Prostate gland (tissue), 2 donors: ENCODE measurements around the gene PTDSS2.
"Not testable (repeated sequence)": the region's sequence is repeated elsewhere in the genome, so short reads cannot be mapped to it uniquely, and the experiment has no call there.

Experiments
- POLR2A ChIP-seq: fragments of 450-650 bp; IDR thresholded peaks from one replicate; pipeline ENCODE4 v1.6.1; 2016; ENCODE audit warnings: antibody characterized with exemption, mild to moderate bottlenecking
- POLR2AphosphoS5 ChIP-seq: sonication (generic); formaldehyde crosslinking; IDR thresholded peaks from one replicate; pipeline ENCODE4 v1.6.1; 2017; ENCODE audit warnings: antibody characterized with exemption
- TF ChIP-seq, protein P1 (sequence below), 4 experiments: fragments of 200-600 bp in 2 of 4; fragments of 450-650 bp in 2 of 4; sonication (generic) in 2 of 4; IDR thresholded peaks; 1 replicate in 3 of 4; 2 replicates in 1 of 4; pipeline ENCODE4 v1.5.1; 2016 to 2019; ENCODE audit warnings: antibody characterized with exemption in 4 of 4, mild to moderate bottlenecking in 2 of 4, moderate library complexity in 2 of 4

- TF ChIP-seq, protein P1, sequence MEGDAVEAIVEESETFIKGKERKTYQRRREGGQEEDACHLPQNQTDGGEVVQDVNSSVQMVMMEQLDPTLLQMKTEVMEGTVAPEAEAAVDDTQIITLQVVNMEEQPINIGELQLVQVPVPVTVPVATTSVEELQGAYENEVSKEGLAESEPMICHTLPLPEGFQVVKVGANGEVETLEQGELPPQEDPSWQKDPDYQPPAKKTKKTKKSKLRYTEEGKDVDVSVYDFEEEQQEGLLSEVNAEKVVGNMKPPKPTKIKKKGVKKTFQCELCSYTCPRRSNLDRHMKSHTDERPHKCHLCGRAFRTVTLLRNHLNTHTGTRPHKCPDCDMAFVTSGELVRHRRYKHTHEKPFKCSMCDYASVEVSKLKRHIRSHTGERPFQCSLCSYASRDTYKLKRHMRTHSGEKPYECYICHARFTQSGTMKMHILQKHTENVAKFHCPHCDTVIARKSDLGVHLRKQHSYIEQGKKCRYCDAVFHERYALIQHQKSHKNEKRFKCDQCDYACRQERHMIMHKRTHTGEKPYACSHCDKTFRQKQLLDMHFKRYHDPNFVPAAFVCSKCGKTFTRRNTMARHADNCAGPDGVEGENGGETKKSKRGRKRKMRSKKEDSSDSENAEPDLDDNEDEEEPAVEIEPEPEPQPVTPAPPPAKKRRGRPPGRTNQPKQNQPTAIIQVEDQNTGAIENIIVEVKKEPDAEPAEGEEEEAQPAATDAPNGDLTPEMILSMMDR (IDR thresholded peaks at IDR 0.05): not testable (repeated sequence)
- TF ChIP-seq POLR2A, POLR2AphosphoS5: not testable (repeated sequence)
These were observed 25.3 kb upstream of the PTDSS2 start for GRCh38 chr11:424766-425165.
